EH (cell line): ENCODE data around the gene MAGI1.
"Not testable (repeated sequence)": the region's sequence is repeated elsewhere in the genome, so short reads cannot be mapped to it uniquely, and the experiment has no call there.

Experiments used
- DNase-seq: peaks from one replicate; pipeline ENCODE4 v3.0.0-alpha.2; 2015; ENCODE audit warnings: low read depth

Gene MAGI1

DNA sequence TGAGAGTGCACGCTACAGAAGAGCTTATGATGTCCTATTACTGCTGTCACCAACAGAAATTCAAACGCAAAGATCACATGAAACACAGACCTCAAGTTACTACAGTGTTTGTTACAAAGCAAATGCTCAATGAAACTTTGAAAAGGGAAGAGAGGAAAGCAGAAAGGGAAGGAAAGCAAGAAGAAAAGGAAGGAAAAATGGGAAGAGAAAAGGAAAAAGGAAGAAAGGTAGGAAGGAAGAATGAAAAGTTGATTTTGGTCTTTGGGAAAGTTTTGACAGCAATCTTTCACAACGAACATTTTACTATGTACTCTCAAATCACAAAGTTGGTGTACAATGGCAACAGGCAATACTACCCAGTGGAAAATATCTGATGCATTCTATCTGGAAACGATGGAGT lies 514.8 kb downstream of the MAGI1 start:
- no peak for DNase-seq

DNA sequence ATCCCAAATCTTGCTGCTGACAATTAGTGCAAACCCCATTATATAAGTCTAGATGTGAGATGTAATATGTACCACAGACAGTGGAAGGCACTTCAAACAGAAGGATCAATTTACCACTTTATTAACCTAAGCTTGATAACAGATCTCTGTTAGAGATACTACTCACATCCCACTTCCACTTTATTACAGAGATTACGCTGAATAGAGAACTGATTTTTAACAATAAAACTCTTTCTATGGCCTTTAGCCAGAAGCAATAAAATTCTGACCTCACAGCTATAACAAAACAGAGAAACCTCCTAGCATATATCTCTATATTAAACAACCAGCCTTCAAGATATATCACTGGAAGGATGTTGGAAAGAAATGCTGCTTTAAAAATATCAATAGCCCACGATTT lies 517.7 kb downstream of the MAGI1 start:
- no peak for DNase-seq

DNA sequence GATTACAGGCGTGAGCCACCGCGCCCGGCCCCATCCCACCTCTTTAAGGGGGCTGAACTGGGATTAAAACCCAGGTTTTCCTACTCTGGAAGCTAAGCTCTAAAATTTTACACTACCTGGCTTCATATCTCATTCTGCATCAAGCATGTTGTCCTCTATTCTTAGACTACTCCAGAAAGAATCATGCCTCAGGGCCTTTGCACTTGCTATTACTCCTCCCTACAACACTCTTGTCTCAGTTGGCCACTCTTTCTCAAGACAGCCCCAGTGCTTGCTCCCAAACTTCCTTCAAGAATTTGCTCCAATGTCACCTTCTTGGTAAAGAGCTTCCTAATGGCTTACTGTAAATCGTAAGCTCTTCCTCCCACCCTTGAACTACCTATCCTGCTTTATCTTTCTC lies 521.7 kb downstream of the MAGI1 start:
- DNase-seq: no peak

DNA sequence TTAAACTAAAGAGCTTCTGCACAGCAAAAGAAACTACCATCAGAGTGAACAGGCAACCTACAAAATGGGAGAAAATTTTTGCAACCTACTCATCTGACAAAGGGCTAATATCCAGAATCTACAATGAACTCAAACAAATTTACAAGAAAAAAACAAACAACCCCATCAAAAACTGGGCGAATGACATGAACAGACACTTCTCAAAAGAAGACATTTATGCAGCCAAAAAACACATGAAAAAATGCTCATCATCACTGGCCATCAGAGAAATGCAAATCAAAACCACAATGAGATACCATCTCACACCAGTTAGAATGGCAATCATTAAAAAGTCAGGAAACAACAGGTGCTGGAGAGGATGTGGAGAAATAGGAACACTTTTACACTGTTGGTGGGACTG lies 524.4 kb downstream of the MAGI1 start:
- not testable (repeated sequence) for DNase-seq

DNA sequence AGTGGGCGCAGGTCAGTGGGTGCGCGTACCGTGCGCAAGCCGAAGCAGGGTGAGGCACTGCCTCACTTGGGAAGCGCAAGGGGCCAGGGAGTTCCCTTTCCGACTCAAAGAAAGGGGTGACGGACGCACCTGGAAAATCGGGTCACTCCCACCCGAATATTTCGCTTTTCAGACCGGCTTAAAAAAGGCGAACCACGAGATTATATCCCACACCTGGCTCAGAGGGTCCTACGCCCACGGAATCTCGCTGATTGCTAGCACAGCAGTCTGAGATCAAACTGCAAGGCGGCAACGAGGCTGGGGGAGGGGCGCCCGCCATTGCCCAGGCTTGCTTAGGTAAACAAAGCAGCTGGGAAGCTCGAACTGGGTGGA lies 529.3 kb downstream of the MAGI1 start:
- not testable (repeated sequence) for DNase-seq

DNA sequence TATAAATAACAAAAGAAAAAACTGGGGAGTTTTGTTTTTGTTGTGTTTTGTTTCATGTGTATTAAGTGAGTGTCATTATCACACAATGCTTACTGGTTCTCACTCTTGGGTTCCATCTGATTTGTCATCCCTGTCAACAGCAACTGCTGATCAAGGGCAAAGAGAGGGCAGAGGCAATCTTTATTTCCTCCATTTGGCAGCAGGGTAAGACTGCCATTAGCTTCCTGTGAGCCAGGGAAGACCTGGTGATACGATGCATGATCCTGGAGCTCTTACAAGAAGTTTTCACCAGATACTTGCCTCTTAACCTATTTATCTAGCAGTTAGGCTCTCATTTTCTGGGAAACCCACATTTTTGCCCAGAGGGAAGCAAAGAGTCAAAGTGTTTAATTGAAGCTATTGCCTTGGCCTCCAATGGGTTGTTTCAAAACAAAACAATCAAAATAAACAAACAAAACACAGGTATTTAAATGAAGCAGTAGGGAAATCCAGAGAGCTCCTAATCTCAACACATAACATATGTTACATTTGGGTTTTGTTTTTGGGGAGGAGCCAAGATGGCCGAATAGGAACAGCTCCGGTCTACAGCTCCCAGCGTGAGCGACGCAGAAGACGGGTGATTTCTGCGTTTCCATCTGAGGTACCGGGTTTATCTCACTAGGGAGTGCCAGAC lies 529.8 kb downstream of the MAGI1 start:
- no peak for DNase-seq

DNA sequence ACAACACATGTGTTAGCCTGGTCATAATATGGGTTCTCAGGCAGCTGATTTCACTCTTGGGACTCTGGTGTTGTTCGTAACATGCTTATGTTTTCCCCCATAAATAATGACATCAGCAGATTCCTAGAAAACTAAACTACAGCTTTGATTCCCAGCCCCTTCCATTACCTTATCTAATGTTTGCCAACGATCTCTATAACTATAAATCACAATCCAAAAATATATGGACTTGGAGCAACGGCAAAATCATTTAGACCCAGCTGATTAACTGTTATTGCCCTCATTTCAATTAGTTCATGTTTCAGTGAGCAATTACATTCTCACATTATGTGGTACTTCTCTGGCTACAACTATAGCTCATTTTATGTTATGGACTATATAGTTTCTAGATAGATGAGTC lies 531.3 kb downstream of the MAGI1 start:
- no peak for DNase-seq

DNA sequence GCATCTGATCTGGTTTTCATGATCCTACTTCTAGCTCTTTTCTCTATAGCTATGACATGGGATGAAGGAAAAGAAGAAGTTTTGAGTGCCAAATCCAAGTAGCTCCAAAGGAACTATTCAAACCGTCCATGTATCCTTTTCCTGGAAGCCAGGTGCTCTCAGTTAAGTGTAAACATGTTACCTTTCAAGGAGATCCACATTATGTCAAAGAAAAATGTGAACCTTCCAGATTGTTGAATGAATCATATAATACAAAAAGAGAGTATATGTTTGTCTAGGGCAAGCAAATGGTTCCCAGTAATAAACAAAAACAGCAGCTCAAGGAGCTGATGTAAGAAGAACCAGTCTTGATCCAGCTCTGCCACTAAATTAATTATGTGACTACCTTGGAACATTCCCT lies 534.9 kb downstream of the MAGI1 start:
- no peak for DNase-seq

DNA sequence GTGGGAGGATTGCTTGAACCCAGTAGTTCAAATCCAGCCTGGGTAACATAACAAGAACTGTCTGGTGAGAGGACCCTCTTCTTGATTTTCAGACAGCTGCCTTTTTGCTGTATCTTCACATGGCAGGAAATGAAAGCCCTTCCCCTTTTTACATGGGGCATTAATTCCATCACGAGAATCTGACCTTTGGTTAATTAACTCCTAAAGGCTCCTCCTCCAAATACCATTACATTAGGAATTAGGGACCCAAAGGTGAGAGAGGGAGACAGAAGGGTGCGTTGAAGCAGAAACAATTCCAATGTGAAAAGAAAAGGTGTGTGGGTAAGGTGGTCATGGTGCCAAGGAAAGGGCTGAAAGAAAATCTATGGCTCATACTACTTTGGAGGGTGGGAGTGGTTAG lies 536.2 kb downstream of the MAGI1 start:
- no peak for DNase-seq

DNA sequence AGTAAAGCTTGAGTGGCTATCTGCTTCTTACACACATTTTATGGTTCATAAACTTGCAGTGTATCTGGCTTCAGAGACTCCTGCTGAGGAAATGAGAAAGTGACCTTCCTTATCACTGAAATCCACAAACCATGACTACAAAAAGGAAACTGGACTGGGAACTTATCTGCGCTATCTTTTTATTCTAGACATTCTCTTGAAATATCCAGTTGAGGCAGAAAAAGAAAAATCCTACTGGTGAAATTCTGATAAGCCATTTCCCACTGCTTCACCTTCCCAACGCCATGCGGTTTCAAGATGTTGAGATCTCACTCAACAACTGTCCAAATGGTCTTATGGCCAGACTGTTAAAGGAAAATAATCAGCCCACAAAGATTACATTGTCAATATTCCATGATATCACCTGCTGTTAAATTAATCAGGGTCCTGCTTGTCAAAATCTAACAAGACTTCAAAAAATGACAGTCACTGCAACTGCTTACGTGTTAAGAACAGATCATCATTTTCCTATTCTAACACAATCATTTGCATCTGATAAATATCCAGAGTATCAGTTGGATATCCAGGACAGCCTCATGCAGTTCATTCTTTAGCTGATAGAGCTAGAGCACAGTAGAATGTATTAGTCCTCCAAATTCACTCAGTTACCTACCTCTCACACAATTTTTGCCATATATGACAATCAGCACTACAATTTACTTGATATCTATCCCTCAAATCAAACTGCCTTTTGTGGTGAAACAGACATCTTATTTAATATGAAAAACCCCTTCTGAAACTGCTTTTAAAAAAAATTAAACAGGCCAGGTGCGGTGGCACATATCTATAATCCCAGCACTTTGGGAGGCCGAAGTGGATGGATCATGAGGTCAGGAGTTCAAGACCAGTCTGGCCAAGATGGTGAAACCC lies 538.1 kb downstream of the MAGI1 start:
- no peak for DNase-seq

DNA sequence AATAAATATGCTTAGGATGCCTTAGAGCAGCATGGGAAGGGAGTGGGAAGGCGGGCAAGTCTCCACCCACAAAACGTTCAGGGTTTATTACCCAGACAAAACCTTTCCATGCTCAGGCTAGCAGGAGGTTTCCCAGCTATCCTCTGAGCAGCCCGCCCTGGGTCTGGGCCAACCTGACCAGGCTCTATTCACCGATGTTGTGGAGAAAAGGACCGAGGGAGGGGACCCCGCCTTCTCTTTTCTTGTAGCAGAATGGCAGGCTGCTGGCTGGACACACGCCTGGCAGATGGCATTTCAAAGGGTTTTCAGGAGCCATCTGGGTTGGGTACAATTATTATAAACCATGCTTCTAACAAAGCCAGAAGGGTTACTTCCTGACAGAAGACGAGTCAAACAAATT lies 540.9 kb downstream of the MAGI1 start:
- DNase-seq: no peak

DNA sequence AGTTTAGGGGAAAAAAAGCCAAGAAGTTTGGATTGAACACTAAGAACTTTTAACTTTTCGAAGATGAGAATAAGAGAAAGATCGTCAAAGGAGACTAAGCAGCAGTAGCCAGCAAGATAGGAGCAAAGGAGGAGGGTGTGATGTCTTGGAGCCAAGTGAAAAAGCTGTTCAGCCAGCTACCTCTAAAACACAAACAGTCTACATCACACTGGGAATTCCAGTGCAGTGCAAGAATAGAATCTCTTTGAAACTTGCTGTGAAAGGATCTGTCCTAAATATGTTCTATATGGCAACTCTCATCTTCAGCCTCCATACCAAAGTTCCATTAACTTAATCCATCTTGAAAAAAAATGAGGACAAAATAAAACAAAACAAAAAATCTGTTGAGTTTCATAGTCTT lies 541.5 kb downstream of the MAGI1 start:
- no peak for DNase-seq

DNA sequence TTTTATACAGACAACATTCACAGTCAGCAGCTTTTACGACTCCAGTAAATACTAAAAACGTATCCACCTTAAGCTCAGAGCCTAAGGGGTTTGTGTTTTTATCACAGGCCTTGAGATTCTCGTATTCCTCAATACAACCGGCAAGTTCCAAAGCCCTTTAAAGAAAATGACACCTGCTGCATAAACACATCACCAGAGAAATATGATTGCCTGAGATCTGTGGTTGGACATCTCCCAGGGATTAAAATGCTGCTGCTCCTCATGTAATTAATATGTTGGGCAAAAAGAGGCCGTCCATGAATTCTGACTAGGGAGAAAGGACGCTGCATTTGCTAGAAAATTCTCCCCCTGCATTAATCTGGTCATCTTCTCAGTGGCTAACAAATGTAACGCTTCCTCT lies 544.8 kb downstream of the MAGI1 start:
- DNase-seq: no peak

DNA sequence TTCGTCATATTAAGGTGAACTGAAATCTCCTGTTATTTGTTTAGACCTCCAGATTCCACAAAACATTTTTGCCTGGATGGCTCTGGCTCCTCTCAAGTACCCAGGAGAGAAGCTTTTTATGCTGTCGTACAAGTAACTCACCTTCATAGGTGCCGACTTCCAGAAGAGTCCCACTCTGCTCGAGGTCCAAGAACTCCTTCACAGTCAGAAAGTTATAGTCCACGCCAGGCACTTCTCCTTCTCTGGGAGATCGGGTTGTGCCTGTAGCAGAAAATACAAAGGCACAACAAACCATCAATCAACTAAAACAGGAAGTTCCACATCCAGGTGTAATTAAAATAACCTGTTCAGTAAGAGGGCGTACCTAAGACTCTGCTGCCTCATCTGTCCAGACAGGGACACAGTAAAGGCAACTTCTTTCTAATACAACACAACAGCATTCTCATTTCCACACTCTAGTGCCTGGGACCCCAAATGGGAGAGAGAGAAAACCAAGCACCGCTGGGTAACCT lies 545.3 kb downstream of the MAGI1 start:
- no peak for DNase-seq

DNA sequence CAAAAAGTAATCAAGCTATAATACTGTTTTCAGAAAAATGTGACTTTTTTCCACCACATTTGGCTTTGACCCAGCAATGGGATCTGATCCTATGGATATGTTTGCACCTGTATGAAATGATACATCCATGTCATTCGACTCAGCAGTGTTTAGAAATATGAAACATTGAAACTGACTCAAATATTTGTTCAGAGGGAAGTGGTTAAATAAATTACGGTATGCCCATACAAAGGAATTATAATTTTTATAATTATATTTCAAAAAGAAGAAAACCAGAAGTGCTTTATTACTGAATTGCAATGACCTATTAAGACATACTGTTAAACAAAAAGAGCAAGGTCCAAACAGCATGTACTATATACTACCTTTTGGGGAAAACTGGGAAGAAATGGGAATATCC lies 546.5 kb downstream of the MAGI1 start:
- no peak for DNase-seq

DNA sequence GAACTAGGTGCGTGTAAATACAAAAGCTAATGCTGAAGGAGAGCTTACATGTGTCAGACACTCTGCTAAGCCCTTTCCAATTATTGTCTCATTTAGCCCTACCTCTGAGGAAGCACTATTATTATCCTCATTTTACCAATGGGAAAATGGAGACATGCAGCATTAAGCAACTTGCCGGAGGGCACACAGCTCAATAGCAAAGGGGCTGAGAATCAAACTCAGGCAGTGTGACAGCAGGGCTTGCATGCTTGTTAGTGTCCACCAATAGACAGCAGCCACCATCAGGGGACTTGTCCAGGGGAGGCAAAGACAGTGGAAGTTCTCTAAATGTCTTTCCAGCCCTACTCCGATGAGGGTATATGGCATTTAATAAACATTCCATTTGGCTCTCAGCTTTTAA lies 548.6 kb downstream of the MAGI1 start:
- DNase-seq: no peak

DNA sequence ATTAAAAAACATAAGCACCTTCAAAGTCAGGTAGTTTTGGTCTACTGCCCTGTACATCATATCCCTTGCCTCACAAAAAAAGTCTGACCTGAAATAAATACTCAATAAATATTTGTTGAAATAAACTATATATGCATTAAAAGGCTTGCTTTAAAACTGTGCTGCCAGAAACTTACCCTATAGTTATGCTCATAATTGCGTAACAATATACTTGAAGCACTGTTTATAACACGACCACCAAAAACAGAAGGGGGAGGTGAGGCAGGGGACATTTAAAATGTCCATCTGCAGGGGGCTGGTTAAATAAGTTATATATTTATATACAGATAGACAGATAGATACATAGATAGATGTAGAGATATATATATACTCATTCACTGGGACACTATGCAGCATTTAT lies 549.5 kb downstream of the MAGI1 start:
- no peak for DNase-seq

DNA sequence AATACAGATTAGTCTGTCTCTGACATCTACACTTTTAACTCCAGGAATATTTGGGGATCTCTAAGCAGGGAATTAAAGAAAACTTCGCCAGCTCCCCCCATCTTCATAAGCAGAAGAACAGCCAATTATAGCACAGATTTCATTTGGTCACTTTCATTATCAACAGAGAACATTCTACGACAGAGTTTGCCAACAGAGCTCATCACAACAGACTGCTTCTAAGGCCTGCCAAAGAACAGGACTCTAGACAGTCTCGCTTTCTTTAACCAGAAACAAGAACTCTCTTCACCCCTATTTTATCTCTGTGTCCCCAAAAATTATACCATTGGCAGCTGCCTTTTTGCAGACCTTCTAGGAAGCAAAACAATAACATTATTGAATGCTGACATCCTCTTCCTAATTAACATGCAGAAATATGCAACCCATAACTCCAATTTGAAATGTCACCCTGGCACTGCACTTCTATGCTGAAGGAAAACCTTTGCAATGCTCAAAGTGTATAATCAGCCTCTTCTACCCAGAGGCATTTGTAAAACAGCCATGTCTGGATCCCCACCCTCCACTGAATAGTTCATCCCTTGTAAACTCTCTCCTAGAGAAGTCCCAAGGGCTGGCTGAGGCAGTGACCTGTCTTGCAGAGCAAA lies 552.8 kb downstream of the MAGI1 start:
- DNase-seq: peak; percentile 32

DNA sequence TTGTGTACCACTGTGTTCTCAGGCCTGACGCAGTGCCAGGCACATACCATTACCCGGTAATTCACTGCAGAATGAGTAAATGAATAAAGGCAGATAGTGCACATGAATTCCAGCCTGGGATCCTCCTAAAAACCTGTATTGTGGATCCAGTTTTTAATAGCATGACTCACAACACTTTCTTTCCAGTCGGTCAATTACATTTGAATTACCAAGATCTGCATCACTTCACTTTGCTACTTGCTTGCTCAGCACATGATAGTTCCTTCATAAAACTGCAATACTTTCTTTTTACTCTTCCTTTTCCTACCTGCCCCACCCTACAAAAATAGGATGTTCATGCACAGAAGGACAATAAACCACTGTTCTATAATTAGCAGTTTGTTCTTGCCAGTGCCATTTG lies 553.8 kb downstream of the MAGI1 start:
- peak; percentile 3 for DNase-seq

DNA sequence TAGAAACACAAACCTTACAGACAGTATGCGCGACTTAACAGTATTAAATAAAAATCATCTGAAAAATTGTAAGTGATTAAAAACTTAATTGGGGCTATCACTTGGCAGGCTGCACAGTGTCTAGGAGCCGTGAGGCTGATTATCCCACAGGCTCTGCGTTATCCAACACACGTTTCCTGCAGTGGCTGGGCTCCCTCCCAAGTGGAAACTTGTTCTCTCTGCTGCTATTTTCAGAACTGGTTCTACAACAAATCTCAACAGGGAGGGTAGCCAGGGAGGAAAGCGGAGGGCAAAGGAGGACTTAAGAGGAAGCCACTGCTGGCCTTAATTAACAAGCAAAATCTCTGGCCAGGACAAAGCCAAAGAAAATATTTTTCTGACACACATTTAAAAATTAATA lies 555.2 kb downstream of the MAGI1 start:
- peak; percentile 28 for DNase-seq

DNA sequence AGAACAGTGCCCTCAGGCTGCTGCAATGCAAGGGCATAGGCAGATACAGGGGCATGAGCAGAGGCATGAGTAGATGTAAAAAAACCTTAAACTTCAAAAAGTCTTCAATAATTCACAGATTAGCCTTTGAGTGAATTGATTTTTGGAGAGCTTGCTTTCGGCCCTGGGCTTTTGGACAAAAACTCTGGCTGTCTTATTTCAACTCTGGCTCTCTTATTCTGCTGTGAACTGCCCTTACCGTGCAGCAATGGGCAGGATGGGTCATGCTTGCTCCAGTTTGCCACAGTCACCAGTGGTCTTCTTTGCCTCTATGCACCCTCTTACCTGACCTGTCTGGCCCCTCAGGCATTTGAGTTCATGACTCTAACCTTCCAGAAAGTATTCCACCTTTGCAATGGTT lies 555.7 kb downstream of the MAGI1 start:
- DNase-seq: no peak

DNA sequence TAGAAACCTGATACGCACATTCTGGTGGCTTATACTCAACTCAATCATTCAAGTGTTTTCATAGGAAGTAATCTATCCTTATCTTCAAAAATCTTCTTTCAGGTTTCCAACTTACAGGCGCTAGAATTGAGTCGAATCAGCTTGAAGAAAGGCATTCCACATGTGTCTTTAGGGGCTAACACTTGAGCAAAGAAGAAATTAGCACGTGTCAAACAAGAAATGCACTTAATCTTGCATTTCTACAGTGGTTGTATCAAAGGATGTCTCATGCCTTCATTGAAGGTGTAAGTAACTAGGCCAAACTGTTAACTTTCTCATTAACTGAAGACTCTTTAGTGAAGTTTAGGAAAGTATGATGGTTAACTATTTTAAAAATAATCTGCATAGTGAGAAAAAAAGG lies 557.6 kb downstream of the MAGI1 start:
- DNase-seq: no peak

DNA sequence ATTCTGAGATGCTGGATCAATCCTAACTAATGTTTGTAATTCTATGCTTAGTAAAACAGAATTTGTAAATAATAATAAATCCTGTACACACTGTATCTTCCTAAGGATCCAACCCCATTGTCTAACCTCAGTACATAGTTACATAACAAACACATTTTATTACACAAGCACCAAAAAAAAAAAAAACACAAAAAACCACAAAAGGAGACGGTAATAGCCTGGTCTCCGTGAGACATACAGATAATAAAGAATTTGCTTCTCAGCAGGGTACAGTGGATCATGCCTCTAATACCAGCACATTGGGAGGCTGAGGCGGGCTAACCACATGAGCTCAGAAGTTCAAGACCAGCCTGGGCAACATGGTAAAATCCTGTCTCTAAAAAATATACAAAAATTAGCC lies 558.7 kb downstream of the MAGI1 start:
- DNase-seq: peak; percentile 48
